Calu3 (cell line): ENCODE results near the gene PLD1. TPM values are rescaled to one million over a fixed set of nuclear protein-coding genes. Genes with fewer than 3 reads are reported as not detected.
"Not testable (repeated sequence)": the region's sequence is repeated elsewhere in the genome, so short reads cannot be mapped to it uniquely, and the experiment has no call there.

Experiments used
- BruUV-seq: library from RNA; stranded (reverse); fragments of 400-500 nt; replicated peaks from 2 replicates; lab custom pipeline; 2021; lab: Mats Ljungman, UMichigan
- CTCF ChIA-PET: fragments of 300-600 bp; sonication (Branson Sonifier 250); formaldehyde crosslinking; loops from one replicate; lab custom pipeline; 2022; ENCODE audit warnings: antibody characterized with exemption; lab: Charles Lee
- DNase-seq: peaks from one replicate; pipeline ENCODE4 v3.0.0; 2022
- H3K27ac Mint-ChIP-seq: one replicate; pipeline ENCODE4 v1.8.0; 2022; ENCODE audit warnings: mixed read lengths; ENCODE audit not compliant: unreplicated experiment
- H3K27me3 Mint-ChIP-seq: one replicate; pipeline ENCODE4 v1.8.0; 2022; ENCODE audit warnings: mixed read lengths; ENCODE audit not compliant: unreplicated experiment
- H3K36me3 Mint-ChIP-seq: one replicate; pipeline ENCODE4 v1.8.0; 2022; ENCODE audit warnings: mild to moderate bottlenecking, moderate library complexity, mixed read lengths; ENCODE audit not compliant: insufficient read depth, unreplicated experiment
- H3K4me1 Mint-ChIP-seq: one replicate; pipeline ENCODE4 v1.8.0; 2022; ENCODE audit warnings: mild to moderate bottlenecking, low read depth, mixed read lengths; ENCODE audit not compliant: unreplicated experiment
- H3K4me3 Mint-ChIP-seq: one replicate; pipeline ENCODE4 v1.8.0; 2022; ENCODE audit warnings: mild to moderate bottlenecking, low read depth, moderate library complexity, mixed read lengths; ENCODE audit not compliant: unreplicated experiment
- H3K9me3 Mint-ChIP-seq: one replicate; pipeline ENCODE4 v1.8.0; 2022; ENCODE audit warnings: low read depth, mixed read lengths; ENCODE audit not compliant: unreplicated experiment
- intact Hi-C: fragments of 100-400 bp; cut with micrococcal nuclease; formaldehyde crosslinking; loops from one replicate; pipeline ENCODE4 v1.10.0; 2022; ENCODE audit not compliant: unreplicated experiment
- total RNA-seq: library from RNA; stranded (reverse); gene quantifications from 2 replicates; pipeline ENCODE4 v1.2.3, GENCODE V29; 2022
- TF ChIP-seq, protein P1 (sequence below): fragments of 200-600 bp; IDR thresholded peaks from one replicate; pipeline ENCODE4 v1.8.0; 2022; ENCODE audit warnings: antibody characterized with exemption; ENCODE audit not compliant: unreplicated experiment

The PLD1 gene
- total RNA-seq, 1 experiment from 2014 or later, result 61.2 TPM

DNA sequence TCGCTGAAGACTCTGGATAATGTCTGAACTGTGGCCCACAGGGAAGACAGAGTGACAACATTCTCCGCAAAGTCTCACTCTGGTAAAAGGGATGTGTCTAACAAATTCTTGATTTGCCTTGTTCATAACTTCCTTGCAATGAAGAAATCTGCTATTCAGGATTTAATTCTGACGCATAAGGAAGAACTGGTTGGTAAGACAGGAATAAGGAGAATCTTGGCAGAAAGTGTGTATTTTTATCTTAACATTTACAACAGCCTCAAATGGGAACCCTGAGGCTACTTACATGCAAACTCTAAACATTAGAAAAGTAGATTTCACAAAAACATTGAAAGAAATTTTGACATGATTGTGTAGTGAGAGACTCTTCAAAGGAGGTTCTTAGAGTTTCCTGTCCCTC, 10.8 kb upstream of the PLD1 start:
- no peak overlapping the region for H3K27ac Mint-ChIP-seq
- TF ChIP-seq, protein P1, sequence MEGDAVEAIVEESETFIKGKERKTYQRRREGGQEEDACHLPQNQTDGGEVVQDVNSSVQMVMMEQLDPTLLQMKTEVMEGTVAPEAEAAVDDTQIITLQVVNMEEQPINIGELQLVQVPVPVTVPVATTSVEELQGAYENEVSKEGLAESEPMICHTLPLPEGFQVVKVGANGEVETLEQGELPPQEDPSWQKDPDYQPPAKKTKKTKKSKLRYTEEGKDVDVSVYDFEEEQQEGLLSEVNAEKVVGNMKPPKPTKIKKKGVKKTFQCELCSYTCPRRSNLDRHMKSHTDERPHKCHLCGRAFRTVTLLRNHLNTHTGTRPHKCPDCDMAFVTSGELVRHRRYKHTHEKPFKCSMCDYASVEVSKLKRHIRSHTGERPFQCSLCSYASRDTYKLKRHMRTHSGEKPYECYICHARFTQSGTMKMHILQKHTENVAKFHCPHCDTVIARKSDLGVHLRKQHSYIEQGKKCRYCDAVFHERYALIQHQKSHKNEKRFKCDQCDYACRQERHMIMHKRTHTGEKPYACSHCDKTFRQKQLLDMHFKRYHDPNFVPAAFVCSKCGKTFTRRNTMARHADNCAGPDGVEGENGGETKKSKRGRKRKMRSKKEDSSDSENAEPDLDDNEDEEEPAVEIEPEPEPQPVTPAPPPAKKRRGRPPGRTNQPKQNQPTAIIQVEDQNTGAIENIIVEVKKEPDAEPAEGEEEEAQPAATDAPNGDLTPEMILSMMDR, result no peak
- H3K4me3 Mint-ChIP-seq, result no peak overlapping the region
- CTCF ChIA-PET, result interaction anchor here (1.7 kb wide), 1 partner anchor 13 kb away, joined by 11 read pairs; no protein-coding TSS in a partner anchor
- H3K36me3 Mint-ChIP-seq, result no peaks in the 10 kb centered on the region
- BruUV-seq, result no TSS peak
- peaks cover 3% of the 10 kb centered on the region for H3K9me3 Mint-ChIP-seq
- H3K27me3 Mint-ChIP-seq, result no peaks in the 10 kb centered on the region
- no peak for DNase-seq
- intact Hi-C loops, result no loop called here
- H3K4me1 Mint-ChIP-seq, result peaks cover 52% of the 10 kb centered on the region

GRCh38 chr3:171817074-171817800, 7.0 kb upstream of the PLD1 start:
- no peak for DNase-seq
- CTCF ChIA-PET, result interaction anchor here (0.6 to 1.5 kb wide), 3 partner anchors 11 to 60 kb away, joined by 3 to 4 read pairs (median 3); no protein-coding TSS in a partner anchor
- intact Hi-C loops, result no loop called here
- Mint-ChIP-seq H3K36me3 (peaks cover 2% of the 10 kb centered on the region), H3K4me1 (peaks cover 44% of the 10 kb centered on the region), H3K27ac (no peak overlapping the region), H3K27me3 (no peaks in the 10 kb centered on the region), H3K9me3 (peaks cover 3% of the 10 kb centered on the region), H3K4me3 (no peak overlapping the region)
- TF ChIP-seq, protein P1, result no peak
- no TSS peak for BruUV-seq

- no TSS peak for BruUV-seq
- peaks cover 44% of the 10 kb centered on the region for H3K4me1 Mint-ChIP-seq
- no peak for DNase-seq
- no peaks in the 10 kb centered on the region for H3K9me3 Mint-ChIP-seq
- H3K27me3 Mint-ChIP-seq, result no peaks in the 10 kb centered on the region
- peaks cover 13% of the 10 kb centered on the region for H3K36me3 Mint-ChIP-seq
- TF ChIP-seq, protein P1, result no peak
- intact Hi-C loops, result no loop called here
- no peak overlapping the region for H3K27ac Mint-ChIP-seq
- H3K4me3 Mint-ChIP-seq, result no peak overlapping the region
- CTCF ChIA-PET, result interaction anchor here (0.7 to 1.5 kb wide), 2 partner anchors 18 to 31 kb away, joined by 3 read pairs; no protein-coding TSS in a partner anchor
These were observed 5.8 kb upstream of the PLD1 start for GRCh38 chr3:171815973-171816595.

DNA sequence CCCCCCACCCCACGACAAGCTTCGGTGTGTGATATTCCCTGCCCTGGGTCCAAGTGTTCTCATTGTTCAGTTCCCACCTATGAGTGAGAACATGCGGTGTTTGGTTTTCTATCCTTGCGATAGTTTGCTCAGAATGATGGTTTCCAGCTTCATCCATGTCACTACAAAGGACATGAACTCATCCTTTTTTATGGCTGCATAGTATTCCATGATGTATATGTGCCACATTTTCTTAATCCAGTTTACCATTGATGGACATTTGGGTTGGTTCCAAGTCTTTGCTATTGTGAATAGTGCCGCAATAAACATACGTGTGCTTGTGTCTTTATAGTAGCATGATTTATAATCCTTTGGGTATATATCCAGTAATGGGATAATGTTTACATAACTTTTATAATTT, 4.4 kb upstream of the PLD1 start:
- H3K27me3 Mint-ChIP-seq, DNase-seq, H3K27ac Mint-ChIP-seq, H3K9me3 Mint-ChIP-seq, intact Hi-C loops, H3K4me3 Mint-ChIP-seq, BruUV-seq: not testable (repeated sequence)
- H3K4me1 Mint-ChIP-seq, result peaks cover 49% of the 10 kb centered on the region
- CTCF ChIA-PET, result interaction anchor here (0.6 kb wide), 1 partner anchor 15 kb away, joined by 4 read pairs; no protein-coding TSS in a partner anchor
- H3K36me3 Mint-ChIP-seq, result peaks cover 28% of the 10 kb centered on the region
